Inflammatory macrophage treated with lipopolysaccharide for 4 hours (primary cell): ENCODE results near the gene HOXB3.
A peak's percentile ranks its signal among the peaks of the same experiment; 100 is the strongest.

Source experiments
- DNase-seq: peaks from one replicate; pipeline ENCODE4 v3.0.0-alpha.2; 2020

HOXB3 gene

GRCh38 chr17:48625495-48626244 is 35.6 kb upstream of the HOXB3 start:
- no peak for DNase-seq

GRCh38 chr17:48624544-48625494 is 34.8 kb upstream of the HOXB3 start:
- no peak for DNase-seq

- DNase-seq = no peak
Observed at GRCh38 chr17:48624118-48624517, 34.1 kb upstream of the HOXB3 start.

- DNase-seq = no peak
Observed at GRCh38 chr17:48623583-48623982, 33.5 kb upstream of the HOXB3 start.

- DNase-seq = no peak
Observed at GRCh38 chr17:48622857-48623256, 32.8 kb upstream of the HOXB3 start.

GRCh38 chr17:48621410-48622392 is 31.7 kb upstream of the HOXB3 start:
- no peak for DNase-seq

- no peak for DNase-seq
Observed at GRCh38 chr17:48620461-48621139, 30.6 kb upstream of the HOXB3 start.

- DNase-seq = no peak
Observed at GRCh38 chr17:48619826-48620449, 29.9 kb upstream of the HOXB3 start.

- peak; percentile 70 for DNase-seq
Observed at GRCh38 chr17:48618256-48618896, 28.3 kb upstream of the HOXB3 start.

- DNase-seq = no peak
Observed at GRCh38 chr17:48617471-48618255, 27.6 kb upstream of the HOXB3 start.

- DNase-seq = no peak
Observed at GRCh38 chr17:48616717-48617470, 26.9 kb upstream of the HOXB3 start.

GRCh38 chr17:48615963-48616716 is 26.1 kb upstream of the HOXB3 start:
- no peak for DNase-seq

GRCh38 chr17:48615047-48615962 is 25.3 kb upstream of the HOXB3 start, which contains the start of gene HOXB8:
TSS of gene HOXB8 (minus strand) at chr17:48615292. CDS start at chr17:48614704, 588 bp downstream.
- no peak for DNase-seq

- DNase-seq = no peak
Observed at GRCh38 chr17:48613862-48614694, 24.0 kb upstream of the HOXB3 start.

- DNase-seq = peak; percentile 28
Observed at GRCh38 chr17:48612854-48613691, 23.0 kb upstream of the HOXB3 start.

- no peak for DNase-seq
Observed at GRCh38 chr17:48612456-48612853, 22.4 kb upstream of the HOXB3 start.
